HG03457 (cell line): ENCODE data around the gene PLEKHF1.
"Not testable (repeated sequence)": the region's sequence is repeated elsewhere in the genome, so short reads cannot be mapped to it uniquely, and the experiment has no call there.

Experiments used
- ATAC-seq: cut with Tn5 transposase; IDR thresholded peaks from one replicate; pipeline ENCODE4 v1.9.1; 2021; ENCODE audit warnings: moderate number of reproducible peaks; ENCODE audit not compliant: unreplicated experiment

The PLEKHF1 gene

GRCh38 chr19:29663861-29664752, 1.2 kb upstream of the PLEKHF1 start:
- ATAC-seq, result no peak

GRCh38 chr19:29664753-29665214, 477 bp upstream of the PLEKHF1 start:
- ATAC-seq, result no peak

GRCh38 chr19:29665826-29666577, 741 bp downstream of the PLEKHF1 start:
- ATAC-seq, result no peak

GRCh38 chr19:29666578-29667386, 1.5 kb downstream of the PLEKHF1 start:
- no peak for ATAC-seq

- ATAC-seq, result no peak
These were observed 2.1 kb downstream of the PLEKHF1 start for GRCh38 chr19:29667387-29667783.

GRCh38 chr19:29667901-29668341, 2.7 kb downstream of the PLEKHF1 start:
- ATAC-seq, result no peak

- ATAC-seq, result no peak
These were observed 3.7 kb downstream of the PLEKHF1 start for GRCh38 chr19:29668746-29669609.

GRCh38 chr19:29670255-29670654, 5.0 kb downstream of the PLEKHF1 start:
- no peak for ATAC-seq

GRCh38 chr19:29671026-29671392, 5.7 kb downstream of the PLEKHF1 start:
- ATAC-seq, result not testable (repeated sequence)

- peak; percentile 66 for ATAC-seq
These were observed 6.3 kb downstream of the PLEKHF1 start for GRCh38 chr19:29671393-29672160.

- ATAC-seq, result no peak
These were observed 7.2 kb downstream of the PLEKHF1 start for GRCh38 chr19:29672319-29672932.

- ATAC-seq, result no peak
These were observed 7.7 kb downstream of the PLEKHF1 start for GRCh38 chr19:29672933-29673336.

- ATAC-seq, result no peak
These were observed 8.4 kb downstream of the PLEKHF1 start for GRCh38 chr19:29673451-29674371.

- ATAC-seq, result no peak
These were observed 9.3 kb downstream of the PLEKHF1 start for GRCh38 chr19:29674374-29675119.

GRCh38 chr19:29675120-29675649, 9.9 kb downstream of the PLEKHF1 start:
- no peak for ATAC-seq

- no peak for ATAC-seq
These were observed 10.5 kb downstream of the PLEKHF1 start for GRCh38 chr19:29675650-29676186.

- ATAC-seq, result no peak
These were observed 11.3 kb downstream of the PLEKHF1 start for GRCh38 chr19:29676586-29676985.
